ENCODE measurements around the gene CXCR5.
A peak's percentile ranks its signal among the peaks of the same experiment; 100 is the strongest.

The CXCR5 gene

GRCh38 chr11:118914178-118914918, 30.7 kb downstream of the CXCR5 start:
- peak; percentile 83 for TF ChIP-seq EP300 (IDR thresholded peaks at IDR 0.05; ENCODE audit: borderline replicate concordance)
- TF ChIP-seq REST (IDR thresholded peaks at IDR 0.05; ENCODE audit: low read depth) = no peak
- no peak for TF ChIP-seq EGR1 (IDR thresholded peaks at IDR 0.05)
- TF ChIP-seq TAF1 (IDR thresholded peaks at IDR 0.05; ENCODE audit: low read depth) = peak; percentile 29; the same call in 1 of the 2 replicates
- TF ChIP-seq FOXM1 (IDR thresholded peaks at IDR 0.05; ENCODE audit: borderline replicate concordance, low read depth) = 0 out of 2 replicates have a peak, but pooled peaks have one; percentile 38
- TF ChIP-seq CREB1 (IDR thresholded peaks at IDR 0.05; ENCODE audit: low read depth) = no peak
- peak; percentile 69 for TF ChIP-seq USF1 (IDR thresholded peaks at IDR 0.05)
- peak; percentile 92 for TF ChIP-seq ZBTB7A (IDR thresholded peaks at IDR 0.05; ENCODE audit: low read depth)
- TF ChIP-seq NFIC (IDR thresholded peaks at IDR 0.05) = peak; percentile 60
- TF ChIP-seq RAD21 (IDR thresholded peaks at IDR 0.05; ENCODE audit: low read depth) = peak; percentile 32; the same call in 1 of the 2 replicates
- peak; percentile 84 for TF ChIP-seq TCF12 (IDR thresholded peaks at IDR 0.05; ENCODE audit: low read depth)
- peak; percentile 69 for TF ChIP-seq MAX (IDR thresholded peaks at IDR 0.05)

GRCh38 chr11:118914987-118915386, 31.3 kb downstream of the CXCR5 start:
- TF ChIP-seq RAD21 (IDR thresholded peaks at IDR 0.05; ENCODE audit: low read depth) = peak; percentile 9; the same call in 1 of the 2 replicates
- no peak for TF ChIP-seq EGR1 (IDR thresholded peaks at IDR 0.05)

- 0 out of 2 replicates have a peak, but pooled peaks have one; percentile 14 for TF ChIP-seq ZBTB7A (IDR thresholded peaks at IDR 0.05; ENCODE audit: low read depth)
- TF ChIP-seq USF1 (IDR thresholded peaks at IDR 0.05) = no peak
- TF ChIP-seq CREB1 (IDR thresholded peaks at IDR 0.05; ENCODE audit: low read depth) = no peak
- TF ChIP-seq NFIC (IDR thresholded peaks at IDR 0.05) = no peak
These were observed 31.7 kb downstream of the CXCR5 start for GRCh38 chr11:118915396-118915795.

GRCh38 chr11:118915941-118916841, 32.5 kb downstream of the CXCR5 start:
- TF ChIP-seq TAF1 (IDR thresholded peaks at IDR 0.05; ENCODE audit: low read depth) = no peak
- TF ChIP-seq EP300 (IDR thresholded peaks at IDR 0.05; ENCODE audit: borderline replicate concordance) = no peak
- TF ChIP-seq CREB1 (IDR thresholded peaks at IDR 0.05; ENCODE audit: low read depth) = no peak
- TF ChIP-seq TEAD4 (IDR thresholded peaks at IDR 0.05) = no peak
- no peak for TF ChIP-seq TCF12 (IDR thresholded peaks at IDR 0.05; ENCODE audit: low read depth)
- no peak for TF ChIP-seq MAX (IDR thresholded peaks at IDR 0.05)
- no peak for TF ChIP-seq EGR1 (IDR thresholded peaks at IDR 0.05)
- no peak for TF ChIP-seq RAD21 (IDR thresholded peaks at IDR 0.05; ENCODE audit: low read depth)
- no peak for TF ChIP-seq USF1 (IDR thresholded peaks at IDR 0.05)
- no peak for TF ChIP-seq NFIC (IDR thresholded peaks at IDR 0.05)
- TF ChIP-seq YY1 (IDR thresholded peaks at IDR 0.05; ENCODE audit: low read depth) = no peak
- TF ChIP-seq CEBPB (IDR thresholded peaks at IDR 0.05) = no peak
- no peak for TF ChIP-seq REST (IDR thresholded peaks at IDR 0.05; ENCODE audit: low read depth)
- no peak for TF ChIP-seq FOXM1 (IDR thresholded peaks at IDR 0.05; ENCODE audit: borderline replicate concordance, low read depth)

- TF ChIP-seq YY1 (IDR thresholded peaks at IDR 0.05; ENCODE audit: low read depth) = 0 out of 2 replicates have a peak, but pooled peaks have one; percentile 9
- no peak for TF ChIP-seq FOXM1 (IDR thresholded peaks at IDR 0.05; ENCODE audit: borderline replicate concordance, low read depth)
- no peak for TF ChIP-seq EP300 (IDR thresholded peaks at IDR 0.05; ENCODE audit: borderline replicate concordance)
These were observed 33.2 kb downstream of the CXCR5 start for GRCh38 chr11:118916842-118917388.

Data from Ishikawa (cell line).